HG03108 (cell line): ENCODE results near the gene RNF224.

Source experiments
- ATAC-seq: cut with Tn5 transposase; IDR thresholded peaks from one replicate; pipeline ENCODE4 v1.9.1; 2021; ENCODE audit warnings: moderate library complexity; ENCODE audit not compliant: unreplicated experiment

The RNF224 gene

DNA sequence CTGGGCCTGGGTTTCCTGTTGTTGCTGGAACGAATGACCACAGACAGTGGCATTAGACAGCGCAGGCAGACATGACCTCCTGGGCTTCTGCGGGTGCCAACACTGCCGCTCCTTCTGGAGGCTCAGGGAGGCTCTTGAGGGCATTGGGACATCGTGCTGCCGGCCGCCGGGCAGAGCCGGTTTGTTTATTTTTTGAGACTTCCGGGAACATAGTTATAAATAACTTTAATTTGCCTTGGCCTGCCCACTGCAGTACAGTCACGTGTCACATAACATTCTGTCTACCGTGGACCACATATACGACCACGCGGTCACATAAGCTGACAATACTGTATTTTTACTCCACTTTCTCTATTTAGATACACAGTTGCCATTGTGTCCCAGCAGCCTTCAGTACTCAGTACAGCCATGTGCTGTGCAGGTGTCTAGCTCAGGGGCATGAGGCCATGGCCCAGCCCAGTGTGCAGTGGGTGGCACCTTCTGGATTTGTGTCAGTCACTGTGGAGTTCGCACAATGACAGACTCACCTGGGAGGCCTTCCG lies 42.0 kb downstream of the RNF224 start:
- ATAC-seq = no peak

GRCh38 chr9:137270929-137271695 lies 43.8 kb downstream of the RNF224 start:
- no peak for ATAC-seq

DNA sequence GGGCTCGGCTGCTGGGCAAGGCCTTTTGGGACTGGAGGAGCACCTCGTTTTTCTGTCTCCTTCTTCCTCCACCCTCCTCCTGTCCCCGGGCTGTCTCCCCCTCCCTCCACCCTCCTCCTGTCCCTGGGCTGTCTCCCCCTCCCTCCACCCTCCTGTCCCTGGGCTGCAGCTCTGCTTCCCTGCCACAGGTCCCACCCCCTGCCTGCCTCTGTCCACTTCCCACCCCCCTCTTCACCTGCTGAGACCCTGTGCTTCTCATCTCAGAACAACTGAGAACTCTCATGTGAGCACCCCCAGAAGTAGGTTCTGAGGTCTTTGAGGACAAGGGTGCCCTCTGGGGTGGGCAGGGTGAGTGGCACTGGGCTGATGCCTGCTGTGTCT lies 44.4 kb downstream of the RNF224 start:
- ATAC-seq = no peak

DNA sequence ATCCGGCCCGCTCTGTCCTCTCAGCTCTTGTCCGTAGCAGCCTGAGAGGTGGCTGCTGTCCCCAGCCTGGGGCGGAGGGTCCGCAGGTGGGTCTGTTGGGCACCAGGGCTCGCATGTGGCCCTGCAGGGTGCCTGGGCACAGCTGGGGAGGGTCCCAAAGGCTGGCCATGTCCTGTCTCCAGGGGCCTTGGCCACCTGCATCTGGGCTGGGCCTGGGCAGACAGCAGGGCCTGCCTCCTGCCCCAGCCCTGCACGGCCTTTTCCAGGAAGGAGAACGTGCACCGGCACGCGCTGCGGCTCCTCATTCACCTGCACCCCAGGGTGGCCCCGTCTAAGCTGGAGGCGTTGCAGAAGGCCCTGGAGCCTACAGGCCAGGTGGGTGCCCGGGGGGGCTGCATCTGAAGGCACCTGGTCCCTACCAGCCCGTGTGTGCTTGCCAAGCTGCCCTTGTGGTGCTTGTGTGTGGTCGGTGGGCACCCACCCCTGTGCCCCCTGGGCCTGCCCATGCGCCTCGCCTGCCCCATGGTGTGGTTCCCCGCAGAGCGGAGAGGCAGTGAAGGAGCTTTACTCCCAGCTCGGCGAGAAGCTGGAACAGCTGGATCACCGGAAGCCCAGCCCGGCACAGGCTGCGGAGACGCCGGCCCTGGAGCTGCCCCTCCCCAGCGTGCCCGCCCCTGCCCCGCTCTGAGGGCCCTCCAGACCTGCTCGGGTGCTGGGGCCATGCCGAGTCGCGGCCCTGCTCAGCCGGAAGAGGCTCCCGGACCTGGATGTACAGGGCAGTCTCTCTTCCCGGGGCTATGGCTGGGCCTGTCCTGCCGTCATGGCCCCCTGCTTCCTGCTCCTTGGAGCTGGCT lies 45.2 kb downstream of the RNF224 start:
- ATAC-seq = no peak

DNA sequence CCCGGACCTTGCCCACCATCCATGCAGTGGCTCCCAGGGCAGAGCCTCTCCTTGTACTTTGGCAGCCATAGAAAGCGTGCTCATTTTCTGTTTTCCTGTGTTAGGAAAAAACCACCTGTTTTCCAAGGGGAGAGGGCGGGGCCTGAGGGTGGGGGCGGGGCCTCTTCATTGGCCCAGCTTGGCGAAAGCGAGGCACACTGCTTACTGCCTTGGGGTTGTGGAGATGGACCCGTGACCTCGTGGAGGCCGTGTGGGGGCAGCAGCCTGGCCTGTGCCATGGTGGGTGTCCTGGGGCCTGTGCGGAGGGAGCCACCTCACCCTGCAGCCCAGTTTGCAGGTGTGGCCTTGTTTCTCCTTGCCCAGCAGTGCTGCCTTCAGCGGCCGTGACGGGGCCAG lies 45.8 kb downstream of the RNF224 start:
- no peak for ATAC-seq

DNA sequence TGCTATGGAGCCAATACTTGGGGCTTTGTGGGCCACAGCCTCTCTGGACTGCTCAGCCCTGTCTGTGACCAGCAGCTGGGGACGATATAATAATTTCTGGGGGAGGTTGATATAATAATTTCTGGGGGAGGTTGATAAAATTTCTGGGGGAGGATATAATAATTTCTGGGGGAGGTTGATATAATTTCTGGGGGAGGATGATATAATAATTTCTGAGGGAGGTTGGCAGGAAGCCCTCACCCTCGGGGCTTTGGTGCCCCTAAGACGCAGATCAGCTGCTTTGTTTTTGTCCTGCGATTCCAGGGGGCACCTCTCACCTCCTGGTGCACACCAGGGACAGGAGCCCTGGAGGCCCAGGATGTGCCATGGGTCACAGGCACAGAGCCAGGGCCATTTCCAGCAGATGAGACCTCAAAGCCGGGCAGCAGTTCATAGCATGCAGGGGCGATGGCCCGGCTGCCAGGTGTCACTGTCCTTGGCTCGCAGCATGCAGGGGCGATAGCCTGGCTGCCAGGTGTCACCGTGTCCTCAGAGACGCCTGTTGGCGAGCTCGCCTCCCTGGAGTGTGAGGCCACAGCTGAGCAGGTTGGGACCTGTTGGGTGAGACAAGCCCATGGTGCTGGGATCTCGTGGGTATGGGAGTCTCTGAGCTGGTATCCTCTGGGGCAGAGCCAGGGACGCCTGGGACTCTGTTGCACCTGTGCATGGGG lies 46.5 kb downstream of the RNF224 start:
- no peak for ATAC-seq

GRCh38 chr9:137275203-137275587 lies 47.9 kb downstream of the RNF224 start:
- ATAC-seq = no peak

DNA sequence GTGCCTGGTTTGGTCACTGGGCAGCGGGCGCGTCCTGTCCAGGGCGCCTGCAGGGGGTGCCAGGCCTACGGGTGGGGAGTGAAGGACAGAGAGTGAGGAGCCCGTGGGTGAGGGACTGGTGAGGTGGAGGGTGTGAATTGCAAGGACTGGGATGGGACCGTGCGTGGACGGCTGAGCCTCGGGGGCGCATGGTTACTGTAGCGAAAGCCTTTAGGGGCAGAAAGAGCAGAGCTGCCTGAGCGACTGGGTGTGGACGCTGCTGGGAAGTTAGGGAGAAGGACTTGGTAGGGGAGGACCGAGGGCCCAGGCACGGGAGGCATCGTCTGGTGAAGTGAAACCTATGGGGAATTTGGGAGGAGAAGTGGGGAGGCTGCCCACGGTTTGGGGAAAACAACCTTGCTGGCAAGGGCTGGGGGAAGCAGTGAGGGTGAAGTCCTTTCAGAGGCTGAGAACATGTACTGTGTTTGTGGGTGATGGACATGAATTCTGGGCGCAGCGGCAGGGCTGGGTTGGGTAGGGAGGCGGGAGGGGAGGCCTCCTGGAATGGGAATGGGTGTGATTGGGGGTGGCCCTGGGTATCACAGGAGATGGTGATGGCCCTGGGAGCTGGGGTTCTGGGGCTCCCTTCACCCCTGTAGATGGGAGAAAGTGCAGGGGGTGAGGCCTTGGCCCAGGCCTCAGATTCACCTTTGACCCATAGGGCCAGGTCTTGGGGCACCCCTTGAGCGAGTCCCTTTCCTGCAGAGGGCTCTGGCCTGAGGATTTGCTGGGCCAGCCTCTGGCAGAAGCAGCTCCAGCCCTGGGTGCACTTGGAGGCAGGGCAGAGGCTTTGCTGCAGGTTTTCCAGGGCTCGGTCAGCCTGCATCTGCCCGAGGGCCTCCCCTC lies 48.5 kb downstream of the RNF224 start:
- ATAC-seq = no peak

GRCh38 chr9:137276473-137277328 lies 49.4 kb downstream of the RNF224 start:
- ATAC-seq = no peak

GRCh38 chr9:137277329-137278041 lies 50.2 kb downstream of the RNF224 start, which contains the start of gene TOR4A:
Gene TOR4A, plus strand, starts transcription at chr9:137277726. Its CDS starts 964 bp downstream, at chr9:137278690.
- peak; percentile 78 for ATAC-seq

DNA sequence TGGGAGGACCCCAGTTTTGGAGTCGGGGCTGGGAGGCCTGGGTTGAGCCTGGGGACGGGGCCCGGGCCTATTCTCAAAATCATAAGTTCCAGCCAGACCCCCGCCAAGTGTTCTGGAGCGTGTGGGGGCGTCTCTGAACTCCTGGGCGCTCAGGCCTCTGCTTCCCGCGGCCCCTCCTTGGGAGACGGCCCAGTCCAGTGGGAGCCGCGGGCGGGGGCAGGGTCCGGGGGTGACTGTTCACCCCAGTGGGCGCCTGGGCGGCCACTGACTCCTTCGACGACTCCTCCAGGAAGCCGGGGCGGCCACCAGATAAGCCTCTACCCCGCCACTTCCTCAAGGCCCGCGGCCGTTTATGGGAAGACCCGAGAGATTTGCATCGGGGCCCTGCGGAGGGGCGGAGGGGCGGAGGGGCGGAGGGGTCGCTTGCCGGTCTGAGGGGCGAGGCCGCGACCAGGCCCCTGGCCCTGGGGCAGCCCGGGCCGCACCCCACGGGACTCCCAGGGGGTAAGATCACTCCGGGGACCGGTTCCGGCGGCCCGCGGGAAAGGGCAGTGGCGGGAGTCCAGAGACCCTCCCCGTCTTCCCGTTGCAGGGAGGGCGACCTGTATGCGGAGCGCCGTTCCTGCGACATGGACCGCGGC lies 50.9 kb downstream of the RNF224 start:
- ATAC-seq = no peak
